ENCODE results near the gene COX7A2L. TPM values are rescaled to one million over a fixed set of nuclear protein-coding genes. Genes with fewer than 3 reads are reported as not detected.
A peak's percentile ranks its signal among the peaks of the same experiment; 100 is the strongest.

COX7A2L gene
- total and polyA plus RNA-seq, 4 donors = 55.0 to 102 (median 77.0) TPM

DNA sequence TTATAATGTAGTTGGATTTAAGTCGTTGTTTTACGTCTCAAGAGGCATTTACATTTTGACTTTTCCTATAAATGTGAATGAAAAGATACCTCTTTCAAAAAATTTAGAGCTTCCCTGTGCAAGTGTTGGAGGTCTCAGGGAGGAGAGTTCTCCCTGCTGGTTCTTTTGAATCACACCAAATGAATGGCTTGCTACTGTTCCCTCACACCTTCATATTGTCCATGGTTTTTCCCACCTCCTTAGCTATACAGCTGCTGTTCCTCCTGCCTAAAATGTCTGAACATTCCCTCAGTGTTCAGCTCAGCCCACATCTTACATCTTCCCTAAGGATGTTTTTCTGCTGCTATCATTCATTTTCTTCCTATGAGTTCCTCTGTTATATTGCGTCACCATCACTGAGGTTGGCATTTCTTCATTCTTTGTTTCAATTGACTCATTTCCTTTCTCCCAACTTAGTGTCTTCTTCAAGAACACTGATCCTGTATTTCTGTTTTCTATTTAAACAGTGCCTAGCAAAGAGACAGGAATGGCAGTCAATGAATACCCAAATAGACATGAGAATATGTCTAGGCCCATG, 46.0 kb downstream of the COX7A2L start:
- H3K4me1 ChIP-seq (ENCODE audit: control insufficient read depth in 4 of 4, insufficient read depth in 4 of 4, low read length in 3 of 4) = no peaks in the 10 kb centered on the region
- H3K4me3 ChIP-seq (ENCODE audit: low read depth in 1 of 3, low read length in 3 of 3) = no peak overlapping the region
- H3K9me3 ChIP-seq (ENCODE audit: control insufficient read depth in 4 of 4, low read length in 3 of 4) = no peaks in the 10 kb centered on the region
- no peak for TF ChIP-seq HNF4G (IDR thresholded peaks at IDR 0.05)
- no peak for TF ChIP-seq NR2F2 (IDR thresholded peaks at IDR 0.05)
- 93% methylated on average over 3 of the region's 3 CpGs for WGBS
- H3K27ac ChIP-seq (ENCODE audit: low read depth in 1 of 2, low read length in 2 of 2) = no peak overlapping the region
- H3K9ac ChIP-seq (ENCODE audit: low read depth in 1 of 2, low read length in 2 of 2) = peak overlapping the region in 1 of 2 donors; percentile 14
- no peaks in the 10 kb centered on the region for H3K27me3 ChIP-seq (ENCODE audit: control insufficient read depth in 4 of 4, insufficient read depth in 4 of 4, low read length in 3 of 4)
- H3K36me3 ChIP-seq (ENCODE audit: control insufficient read depth in 4 of 4, insufficient read depth in 3 of 4, low read depth in 1 of 4, low read length in 3 of 4) = peaks cover 2 to 36% (median 14%) of the 10 kb centered on the region in 4 donors
- DNase-seq (ENCODE audit: low spot score) = no peak

GRCh38 chr2:42312106-42312505, 48.9 kb downstream of the COX7A2L start:
- no peaks in the 10 kb centered on the region for H3K9me3 ChIP-seq (ENCODE audit: control insufficient read depth in 4 of 4, low read length in 3 of 4)
- H3K4me3 ChIP-seq (ENCODE audit: low read depth in 1 of 3, low read length in 3 of 3) = no peak overlapping the region
- no peak overlapping the region for H3K9ac ChIP-seq (ENCODE audit: low read depth in 1 of 2, low read length in 2 of 2)
- no peaks in the 10 kb centered on the region for H3K4me1 ChIP-seq (ENCODE audit: control insufficient read depth in 4 of 4, insufficient read depth in 4 of 4, low read length in 3 of 4)
- no peaks in the 10 kb centered on the region for H3K27me3 ChIP-seq (ENCODE audit: control insufficient read depth in 4 of 4, insufficient read depth in 4 of 4, low read length in 3 of 4)
- H3K27ac ChIP-seq (ENCODE audit: low read depth in 1 of 2, low read length in 2 of 2) = no peak overlapping the region
- TF ChIP-seq NR2F2 (IDR thresholded peaks at IDR 0.05) (no peak), SP1 (IDR thresholded peaks at IDR 0.05) (no peak), FOXA2 (IDR thresholded peaks at IDR 0.05) (no peak), ZBTB33 (IDR thresholded peaks at IDR 0.05) (no peak), GABPA (IDR thresholded peaks at IDR 0.05 in 1 of 2, conservative IDR thresholded peaks at IDR 0.05 in 1 of 2) (no peak), HNF4A (conservative IDR thresholded peaks at IDR 0.05) (no peak), YY1 (IDR thresholded peaks at IDR 0.05) (no peak), JUND (IDR thresholded peaks at IDR 0.05) (no peak), FOXA1 (IDR thresholded peaks at IDR 0.05) (no peak), RAD21 (IDR thresholded peaks at IDR 0.05) (no peak), HNF4G (IDR thresholded peaks at IDR 0.05) (no peak)
- TF ChIP-seq, protein P1, sequence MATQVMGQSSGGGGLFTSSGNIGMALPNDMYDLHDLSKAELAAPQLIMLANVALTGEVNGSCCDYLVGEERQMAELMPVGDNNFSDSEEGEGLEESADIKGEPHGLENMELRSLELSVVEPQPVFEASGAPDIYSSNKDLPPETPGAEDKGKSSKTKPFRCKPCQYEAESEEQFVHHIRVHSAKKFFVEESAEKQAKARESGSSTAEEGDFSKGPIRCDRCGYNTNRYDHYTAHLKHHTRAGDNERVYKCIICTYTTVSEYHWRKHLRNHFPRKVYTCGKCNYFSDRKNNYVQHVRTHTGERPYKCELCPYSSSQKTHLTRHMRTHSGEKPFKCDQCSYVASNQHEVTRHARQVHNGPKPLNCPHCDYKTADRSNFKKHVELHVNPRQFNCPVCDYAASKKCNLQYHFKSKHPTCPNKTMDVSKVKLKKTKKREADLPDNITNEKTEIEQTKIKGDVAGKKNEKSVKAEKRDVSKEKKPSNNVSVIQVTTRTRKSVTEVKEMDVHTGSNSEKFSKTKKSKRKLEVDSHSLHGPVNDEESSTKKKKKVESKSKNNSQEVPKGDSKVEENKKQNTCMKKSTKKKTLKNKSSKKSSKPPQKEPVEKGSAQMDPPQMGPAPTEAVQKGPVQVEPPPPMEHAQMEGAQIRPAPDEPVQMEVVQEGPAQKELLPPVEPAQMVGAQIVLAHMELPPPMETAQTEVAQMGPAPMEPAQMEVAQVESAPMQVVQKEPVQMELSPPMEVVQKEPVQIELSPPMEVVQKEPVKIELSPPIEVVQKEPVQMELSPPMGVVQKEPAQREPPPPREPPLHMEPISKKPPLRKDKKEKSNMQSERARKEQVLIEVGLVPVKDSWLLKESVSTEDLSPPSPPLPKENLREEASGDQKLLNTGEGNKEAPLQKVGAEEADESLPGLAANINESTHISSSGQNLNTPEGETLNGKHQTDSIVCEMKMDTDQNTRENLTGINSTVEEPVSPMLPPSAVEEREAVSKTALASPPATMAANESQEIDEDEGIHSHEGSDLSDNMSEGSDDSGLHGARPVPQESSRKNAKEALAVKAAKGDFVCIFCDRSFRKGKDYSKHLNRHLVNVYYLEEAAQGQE (IDR thresholded peaks at IDR 0.05) = no peak
- peaks cover 2 to 31% (median 9%) of the 10 kb centered on the region in 4 donors for H3K36me3 ChIP-seq (ENCODE audit: control insufficient read depth in 4 of 4, insufficient read depth in 3 of 4, low read depth in 1 of 4, low read length in 3 of 4)
- WGBS = 81% methylated on average over 4 of the region's 4 CpGs
- no peak for DNase-seq (ENCODE audit: low spot score)

DNA sequence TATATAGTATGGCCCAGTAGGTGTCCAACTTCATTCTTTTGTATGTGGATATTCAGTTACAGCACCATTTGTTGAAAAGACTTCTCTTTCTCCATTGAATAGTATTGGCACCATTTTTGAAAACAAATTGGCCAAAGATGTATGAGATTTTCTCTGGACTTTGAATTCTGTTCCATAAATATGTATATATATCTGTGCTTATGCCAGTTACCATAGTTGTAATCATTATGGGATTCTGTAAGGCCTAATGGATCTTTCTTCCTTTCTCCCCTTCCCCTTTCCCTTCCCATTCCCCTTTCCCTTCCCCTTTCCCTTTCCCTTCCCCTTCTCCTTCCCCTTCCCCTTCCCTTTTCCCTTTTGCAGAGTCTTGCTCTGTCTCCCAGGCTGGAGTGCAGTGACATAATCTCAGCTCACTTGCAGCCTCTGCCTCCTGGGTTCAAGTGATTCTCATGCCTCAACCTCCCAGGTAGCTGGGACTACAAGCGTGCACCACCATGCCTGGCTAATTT, 51.0 kb downstream of the COX7A2L start:
- peaks cover 0 to 23% (median 7%) of the 10 kb centered on the region in 4 donors for H3K36me3 ChIP-seq (ENCODE audit: control insufficient read depth in 4 of 4, insufficient read depth in 3 of 4, low read depth in 1 of 4, low read length in 3 of 4)
- 100% methylated on average over 1 of the region's 1 CpG for WGBS
- no peak for DNase-seq (ENCODE audit: low spot score)
- no peak overlapping the region for H3K27ac ChIP-seq (ENCODE audit: low read depth in 1 of 2, low read length in 2 of 2)
- H3K27me3 ChIP-seq (ENCODE audit: control insufficient read depth in 4 of 4, insufficient read depth in 4 of 4, low read length in 3 of 4) = no peaks in the 10 kb centered on the region
- TF ChIP-seq NR2F2 (IDR thresholded peaks at IDR 0.05) = no peak
- no peak for TF ChIP-seq EGR1 (IDR thresholded peaks at IDR 0.05; ENCODE audit: low read depth in 2 of 2)
- TF ChIP-seq RAD21 (IDR thresholded peaks at IDR 0.05) = no peak
- no peaks in the 10 kb centered on the region for H3K4me1 ChIP-seq (ENCODE audit: control insufficient read depth in 4 of 4, insufficient read depth in 4 of 4, low read length in 3 of 4)
- no peaks in the 10 kb centered on the region for H3K9me3 ChIP-seq (ENCODE audit: control insufficient read depth in 4 of 4, low read length in 3 of 4)
- H3K9ac ChIP-seq (ENCODE audit: low read depth in 1 of 2, low read length in 2 of 2) = no peak overlapping the region
- H3K4me3 ChIP-seq (ENCODE audit: low read depth in 1 of 3, low read length in 3 of 3) = no peak overlapping the region
